Renal cortex interstitium (tissue), 11 donors: ENCODE measurements around the gene CDK3. TPM values are rescaled to one million over a fixed set of nuclear protein-coding genes. Genes with fewer than 3 reads are reported as not detected.

Experiments used
- DNase-seq, 11 donors: peaks; one replicate each; pipeline ENCODE4 v3.0.0-alpha.2; 2013; ENCODE audit warnings: low read depth in 9 of 11, low spot score in 4 of 11; ENCODE audit errors: extremely low read depth in 1 of 11
- polyA plus RNA-seq, 3 donors: library from polyadenylated mRNA; unstranded; fragments of 120-200 nt; gene quantifications; one replicate each; pipeline ENCODE4 v1.2.1, GENCODE V29; 2013; ENCODE audit not compliant: insufficient read length in 3 of 3

The CDK3 gene
- polyA plus RNA-seq, 3 donors: 12.7 to 26.6 (median 15.7) TPM

DNA sequence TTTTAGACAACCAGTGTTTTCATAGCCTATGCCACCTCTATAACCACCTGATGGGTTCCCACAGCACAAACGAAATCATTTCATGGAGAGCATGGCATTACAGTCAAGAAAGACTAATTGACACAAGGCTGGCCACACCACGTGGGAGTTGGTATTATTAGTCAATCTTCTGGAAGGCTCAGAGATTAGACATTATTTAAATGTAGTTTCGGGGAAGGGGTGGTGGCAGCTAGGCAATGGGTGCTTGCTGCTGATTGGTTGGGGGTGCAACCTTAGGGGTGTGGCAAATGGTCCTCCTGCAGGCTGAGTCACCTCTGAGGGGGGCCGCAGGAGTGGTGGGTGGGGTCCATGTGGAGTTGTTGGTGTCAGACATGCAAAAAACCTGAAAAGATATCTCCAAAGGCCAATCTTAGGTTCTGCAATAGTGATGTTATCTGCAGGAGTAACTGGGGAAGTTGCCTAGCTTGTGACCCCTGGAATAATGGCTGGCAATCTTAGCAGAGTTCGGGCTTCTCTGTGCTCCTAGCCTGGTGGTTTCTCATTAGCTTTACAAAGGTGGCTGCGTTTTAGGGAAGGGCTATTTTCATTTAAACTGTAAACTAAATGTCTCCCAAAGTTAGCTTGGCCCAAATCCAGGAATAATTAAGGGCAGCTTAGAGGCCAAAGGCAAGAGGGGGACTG, 17.0 kb upstream of the CDK3 start:
- no peak for DNase-seq

GRCh38 chr17:75985986-75986385, 14.7 kb upstream of the CDK3 start:
- no peak for DNase-seq

- no peak for DNase-seq
These were observed 13.6 kb upstream of the CDK3 start for GRCh38 chr17:75987041-75987440.

GRCh38 chr17:75991396-75991795, 9.3 kb upstream of the CDK3 start:
- DNase-seq: no peak

DNA sequence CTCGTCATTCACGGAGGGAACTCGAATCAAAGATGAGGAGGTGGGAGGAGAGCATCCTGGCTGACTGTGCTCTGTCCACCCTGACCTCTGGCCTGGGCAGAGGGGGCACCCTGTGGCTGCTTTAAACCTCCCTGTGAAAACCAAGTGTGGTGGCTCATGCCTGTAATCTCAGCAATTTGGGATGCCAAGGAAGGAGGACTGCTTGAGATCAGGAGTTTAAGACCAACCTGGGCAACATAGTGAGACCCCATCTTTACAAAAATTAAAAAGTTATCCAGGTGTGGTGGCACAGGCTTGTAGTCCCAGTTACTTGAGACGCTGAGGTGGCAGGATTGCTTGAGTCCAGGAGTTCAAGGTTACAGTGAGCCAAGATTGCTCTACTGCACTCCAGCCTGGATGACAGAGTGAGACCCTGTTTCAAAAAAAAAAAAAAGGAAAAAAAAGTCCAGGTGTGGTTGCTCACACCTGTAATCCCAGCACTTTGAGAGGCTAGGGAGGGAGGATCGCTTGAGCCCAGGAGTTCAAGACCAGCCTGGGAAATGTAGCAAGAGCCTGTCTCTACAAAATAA, 5.8 kb upstream of the CDK3 start:
- no peak for DNase-seq

- no peak for DNase-seq
These were observed 5.2 kb upstream of the CDK3 start for GRCh38 chr17:75995385-75995925.

GRCh38 chr17:75996665-75997590, 3.7 kb upstream of the CDK3 start:
- DNase-seq: peak in 3 of 11 donors; percentile 22 to 38 (median 27)

GRCh38 chr17:75998327-75998795, 2.3 kb upstream of the CDK3 start:
- DNase-seq: no peak

DNA sequence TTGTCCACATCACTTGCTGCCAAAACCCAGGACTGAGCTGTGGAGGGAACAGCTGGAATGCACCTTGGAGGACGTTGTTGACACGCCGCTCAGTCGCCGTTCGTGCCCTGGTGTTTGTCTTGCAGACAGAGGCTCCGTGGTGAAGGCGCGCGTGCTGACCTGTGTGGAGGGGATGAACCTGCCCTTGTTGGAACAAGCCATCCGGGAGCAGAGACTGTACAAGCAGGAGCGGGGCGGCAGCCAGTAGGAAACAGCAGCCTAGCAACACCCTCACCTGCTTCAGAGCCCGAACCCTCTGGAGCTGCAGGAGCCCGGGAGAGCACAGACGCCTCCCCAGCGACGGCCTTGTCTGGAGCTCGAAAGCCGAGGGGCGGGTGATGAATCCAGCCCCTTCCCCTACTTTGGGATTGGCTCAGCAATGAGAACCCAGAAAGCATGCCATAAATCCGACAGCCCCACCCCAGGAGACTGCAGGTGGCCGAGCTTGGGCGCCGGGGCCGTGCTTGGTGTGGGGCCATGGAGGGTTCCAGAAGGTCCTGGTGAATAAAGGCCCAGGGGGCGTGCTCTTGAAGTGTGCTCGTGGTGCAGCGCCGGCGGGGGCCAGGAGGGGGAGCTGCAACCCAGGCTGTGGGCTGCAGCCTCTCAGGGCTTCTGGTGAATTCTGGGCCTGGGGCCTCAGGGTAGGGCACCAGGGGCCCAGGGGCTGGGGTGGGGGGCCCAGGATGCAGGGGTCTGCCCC, 470 bp upstream of the CDK3 start:
- no peak for DNase-seq

DNA sequence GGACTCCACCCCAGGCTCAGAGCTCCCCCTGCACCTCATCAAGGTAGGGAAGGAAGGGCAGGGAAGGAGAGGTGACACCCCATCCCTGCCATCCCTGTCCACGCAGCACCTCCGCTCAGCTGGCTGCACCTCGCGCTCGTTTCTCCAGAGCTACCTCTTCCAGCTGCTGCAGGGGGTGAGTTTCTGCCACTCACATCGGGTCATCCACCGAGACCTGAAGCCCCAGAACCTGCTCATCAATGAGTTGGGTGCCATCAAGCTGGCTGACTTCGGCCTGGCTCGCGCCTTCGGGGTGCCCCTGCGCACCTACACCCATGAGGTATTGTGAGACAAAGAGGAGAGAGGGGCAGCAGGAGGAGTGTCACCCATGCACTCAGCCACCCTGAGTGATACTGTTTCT, 1.4 kb downstream of the CDK3 start:
- DNase-seq: no peak

DNA sequence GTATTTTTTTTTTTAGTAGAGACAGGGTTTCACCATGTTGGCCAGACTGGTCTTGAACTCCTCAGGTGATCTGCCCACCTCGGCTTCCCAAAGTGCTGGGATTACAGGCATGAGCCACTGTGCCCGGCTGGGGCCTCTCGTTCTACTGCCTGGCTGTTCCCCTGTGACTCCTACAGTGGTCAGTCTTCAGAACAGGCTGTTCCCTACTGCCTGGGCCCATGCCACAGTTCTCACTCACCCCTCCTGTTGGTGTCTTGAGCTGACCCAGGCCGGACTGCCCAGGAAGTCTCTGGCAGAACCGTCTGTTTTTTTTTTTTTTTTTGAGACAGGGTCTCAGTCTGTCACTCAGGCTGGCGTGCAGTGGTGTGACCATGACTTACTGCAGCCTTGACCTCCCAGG, 3.3 kb downstream of the CDK3 start:
- DNase-seq: no peak

DNA sequence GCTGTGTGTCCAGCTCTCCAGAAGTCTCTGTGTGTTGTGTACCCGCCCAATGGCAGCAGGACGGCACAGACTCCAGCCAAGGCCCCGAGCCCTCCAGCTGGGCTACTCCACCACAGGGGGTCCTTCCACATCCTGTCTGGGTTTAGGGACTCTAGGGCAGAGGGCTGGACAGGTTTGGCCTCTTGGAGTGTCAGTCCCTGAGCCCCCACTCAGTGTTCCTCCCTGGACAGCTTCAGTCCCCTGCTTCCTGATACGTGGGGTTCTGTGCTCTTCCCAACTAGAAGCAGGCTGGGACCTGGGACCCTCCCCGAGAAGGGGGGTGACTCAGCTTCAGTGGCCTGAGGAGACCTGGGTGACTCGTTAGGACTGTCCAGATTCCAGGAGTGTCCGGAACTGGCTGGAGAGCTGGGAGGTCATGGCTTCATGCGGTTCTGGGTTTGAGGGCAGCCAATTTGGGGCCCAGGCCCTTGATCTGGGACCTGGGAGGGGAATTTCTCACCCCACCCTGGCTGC, 4.2 kb downstream of the CDK3 start:
- DNase-seq: no peak

DNA sequence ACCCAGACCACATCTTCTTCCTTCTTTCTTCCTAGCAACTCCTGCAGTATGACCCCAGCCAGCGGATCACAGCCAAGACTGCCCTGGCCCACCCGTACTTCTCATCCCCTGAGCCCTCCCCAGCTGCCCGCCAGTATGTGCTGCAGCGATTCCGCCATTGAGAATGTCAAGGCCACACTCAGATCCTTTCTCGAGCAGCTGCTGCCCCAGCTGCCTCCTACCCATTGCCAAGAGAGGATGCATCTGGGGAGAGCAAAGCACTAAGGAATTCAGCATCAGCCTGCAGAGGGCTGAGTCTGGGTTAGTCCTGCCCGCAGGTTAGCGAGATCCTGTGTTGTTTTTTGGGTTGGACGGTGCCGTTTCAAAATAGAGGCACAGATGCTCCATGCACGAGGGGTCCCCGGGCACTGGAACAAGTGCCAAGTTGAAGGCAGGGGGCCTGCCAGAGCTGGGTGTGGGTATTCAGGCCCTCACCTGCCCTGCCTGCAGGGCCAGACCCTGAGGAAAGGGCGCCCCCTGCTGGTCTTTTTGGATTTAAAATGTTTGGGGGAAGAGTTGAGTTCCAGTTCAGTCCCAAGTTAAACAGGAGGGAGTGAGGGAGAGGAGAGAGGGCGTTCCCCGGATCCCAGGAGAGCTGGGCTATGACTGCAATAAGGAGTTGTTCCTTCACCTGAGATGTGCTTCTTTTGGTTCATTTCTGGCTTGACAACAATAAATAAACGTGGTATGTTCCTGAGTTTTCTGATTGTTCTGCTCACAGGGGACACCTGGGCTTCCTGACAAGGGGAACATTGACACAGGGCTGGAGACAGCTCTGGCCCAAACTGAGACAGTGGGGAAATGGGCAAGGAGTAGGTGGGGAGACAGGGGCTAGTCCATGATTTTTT, 4.9 kb downstream of the CDK3 start:
- peak in 2 of 11 donors; percentile 58 for DNase-seq

GRCh38 chr17:76007131-76007849, 6.6 kb downstream of the CDK3 start:
- no peak for DNase-seq

- DNase-seq: no peak
These were observed 7.2 kb downstream of the CDK3 start for GRCh38 chr17:76007850-76008165.

GRCh38 chr17:76008208-76008607, 7.6 kb downstream of the CDK3 start:
- DNase-seq: no peak

GRCh38 chr17:76008630-76009425, 8.2 kb downstream of the CDK3 start:
- DNase-seq: no peak
